ENCODE data around the gene CBX2.

Gene CBX2

DNA sequence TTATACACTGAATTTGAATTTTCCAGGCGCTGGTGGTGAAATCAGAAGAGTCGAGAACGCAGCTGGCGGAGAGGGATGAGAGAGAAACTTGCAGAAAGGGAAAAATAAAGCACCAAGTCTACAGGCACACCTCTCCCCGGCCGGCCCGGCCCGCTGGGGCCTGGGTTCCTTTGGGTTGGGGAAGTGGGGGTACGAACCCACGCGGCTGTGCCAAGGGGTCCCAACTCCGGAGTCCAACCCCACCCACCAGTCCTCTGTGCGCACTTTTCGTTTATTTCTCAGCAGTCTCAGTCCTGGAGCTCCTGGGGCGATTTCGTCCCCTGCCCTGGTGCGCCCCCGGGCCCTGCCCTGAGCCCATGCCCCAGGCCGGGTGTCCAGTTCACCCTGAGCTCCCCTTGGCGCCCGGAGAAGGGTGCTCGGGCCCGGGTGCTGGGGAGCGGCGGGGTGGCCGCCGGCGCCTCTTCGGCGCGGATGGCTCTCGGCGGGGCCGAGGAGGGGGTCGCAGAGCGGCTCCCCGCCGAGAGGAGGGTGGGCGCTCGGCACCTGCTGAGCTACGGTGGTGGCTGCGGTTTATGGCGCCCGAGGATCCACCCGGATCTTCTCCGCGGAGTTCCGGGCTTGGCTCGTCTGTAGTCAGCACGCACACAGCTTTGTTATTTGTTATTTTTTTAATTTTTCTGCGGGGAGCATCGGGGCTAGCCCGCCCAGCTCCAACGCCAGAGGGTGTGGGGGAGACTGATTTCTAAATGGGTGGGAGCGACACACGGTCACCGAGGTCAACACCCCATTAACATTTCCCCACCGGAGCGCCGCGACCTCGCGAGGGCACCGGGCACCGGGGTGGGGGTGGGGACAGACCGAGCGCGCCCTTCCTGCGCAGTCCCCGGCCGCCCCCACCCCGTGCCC, 34.7 kb downstream of the CBX2 start:
- no peak for DNase-seq (ENCODE audit: low read depth)

DNA sequence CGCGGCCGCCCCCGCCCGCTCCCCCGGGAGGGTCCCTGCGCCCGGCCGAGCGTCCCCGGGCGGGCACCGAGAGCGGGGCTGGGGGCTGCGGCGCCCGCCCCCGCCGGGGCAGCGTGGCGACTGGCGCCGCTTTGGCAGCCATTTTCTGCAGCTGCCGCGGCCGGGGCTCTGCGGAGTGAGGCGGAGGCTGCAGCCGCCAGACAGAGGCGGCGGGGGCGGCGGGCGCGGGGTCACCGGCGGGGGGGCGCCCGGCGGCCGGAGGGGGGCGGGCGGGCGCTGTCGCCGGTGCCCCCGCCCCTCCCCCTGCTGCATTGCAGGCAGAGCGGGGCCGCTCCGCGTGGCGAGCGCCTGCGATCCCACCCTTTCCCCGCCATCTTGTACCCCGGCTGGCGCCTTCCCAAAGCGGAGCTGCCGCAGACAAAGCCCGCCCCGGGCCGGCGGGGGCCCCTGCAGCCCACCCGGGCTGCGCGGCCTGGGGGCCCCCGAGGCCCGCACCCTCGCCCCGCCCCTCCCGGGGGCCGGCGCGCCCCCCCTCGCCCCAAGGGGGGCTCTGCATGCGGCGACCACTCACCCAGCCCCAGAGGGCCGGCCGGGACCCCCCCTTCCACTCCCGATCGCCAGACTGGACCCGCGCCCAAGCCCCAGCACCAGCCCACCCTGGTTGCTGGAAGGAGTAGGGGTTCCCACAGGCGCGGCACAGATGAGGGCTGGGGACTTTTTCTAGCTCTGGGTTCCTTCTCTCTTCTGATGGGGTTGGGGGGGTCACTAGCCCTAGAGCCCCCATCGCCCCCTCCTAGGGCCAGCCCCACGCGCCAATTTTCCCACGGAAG, 35.6 kb downstream of the CBX2 start:
- no peak for DNase-seq (ENCODE audit: low read depth)

DNA sequence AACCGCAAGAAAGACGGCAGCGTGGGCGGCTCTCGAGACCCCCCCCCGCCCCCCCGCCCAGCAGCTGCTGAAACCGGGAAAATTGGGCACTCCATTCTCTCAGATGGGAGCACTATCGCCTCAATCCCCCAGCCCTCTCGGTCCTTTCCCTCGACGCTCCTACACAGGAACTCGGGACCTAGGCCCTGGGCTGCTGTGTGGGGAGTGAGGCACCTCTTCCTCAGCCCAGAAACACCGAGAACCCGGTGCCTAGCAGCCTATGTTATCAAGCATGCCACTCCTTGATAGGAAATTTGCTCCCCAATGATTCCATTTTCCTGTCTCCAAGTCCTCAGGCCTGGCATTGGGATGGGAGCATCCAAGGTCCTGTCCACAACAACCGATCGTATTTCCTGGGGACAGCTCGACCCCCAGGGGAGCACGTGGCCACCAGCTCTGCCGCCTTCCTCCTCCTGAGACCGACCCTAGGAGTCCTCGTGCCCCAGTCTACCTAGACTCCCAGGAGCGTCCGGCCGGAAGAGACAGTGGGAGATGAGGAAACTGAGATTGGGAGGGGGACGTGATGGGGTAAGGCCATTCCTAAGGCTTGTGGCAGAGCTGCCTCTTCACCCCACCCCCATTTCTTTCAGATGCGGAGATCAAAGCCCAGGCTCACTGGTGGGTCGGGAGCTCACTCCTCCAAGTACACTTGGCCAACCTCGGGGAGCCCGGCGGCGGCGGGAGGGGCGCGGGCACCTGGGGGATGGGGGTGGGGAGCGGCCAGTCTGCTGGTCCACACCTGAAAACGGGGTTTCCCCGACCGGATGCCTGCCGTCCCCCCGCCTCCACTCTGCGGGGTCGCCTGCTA, 36.4 kb downstream of the CBX2 start:
- DNase-seq (ENCODE audit: low read depth): no peak

DNA sequence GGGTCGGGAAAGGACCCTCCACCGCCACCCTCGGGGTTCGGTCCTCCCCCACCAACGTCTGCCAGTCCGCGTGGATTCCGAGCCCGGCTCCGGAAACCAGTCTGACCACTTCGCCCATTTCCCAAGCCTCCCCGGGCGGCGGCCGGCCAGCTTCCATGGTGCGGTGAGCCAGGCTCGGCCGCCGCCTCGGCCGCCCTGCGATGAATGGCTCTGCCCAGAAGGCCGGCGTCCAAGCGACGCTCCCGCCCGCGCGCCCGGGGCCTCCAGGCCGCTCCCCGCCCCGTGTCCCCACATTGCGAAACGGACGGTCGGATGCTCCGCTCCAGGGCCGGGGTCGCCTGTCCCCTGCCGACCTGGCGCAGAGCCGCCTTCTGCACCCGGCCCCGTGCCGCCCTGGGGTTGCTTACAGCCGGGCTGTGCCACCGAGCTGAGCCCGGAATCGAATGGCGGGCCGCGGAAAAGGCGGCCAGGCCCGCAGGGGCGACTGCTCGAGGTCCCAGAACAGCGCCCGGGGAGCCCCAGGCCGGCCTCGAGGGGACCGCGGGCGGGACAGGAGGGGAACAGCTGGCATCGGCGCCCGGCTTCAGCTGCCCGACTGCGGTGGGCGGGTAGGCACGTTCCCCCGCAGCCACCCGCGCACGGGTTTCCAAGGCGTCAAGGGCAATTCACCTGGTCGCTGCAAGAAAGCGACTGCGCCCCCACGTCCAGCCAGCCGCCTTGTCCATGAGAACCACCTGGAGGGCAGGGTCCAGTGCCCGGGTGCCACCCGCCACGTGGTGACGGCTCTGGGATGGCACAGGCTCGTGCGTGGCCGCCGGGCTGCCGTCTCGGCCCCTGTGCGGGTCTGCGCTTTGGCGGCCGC, 37.3 kb downstream of the CBX2 start:
- no peak for DNase-seq (ENCODE audit: low read depth)

DNA sequence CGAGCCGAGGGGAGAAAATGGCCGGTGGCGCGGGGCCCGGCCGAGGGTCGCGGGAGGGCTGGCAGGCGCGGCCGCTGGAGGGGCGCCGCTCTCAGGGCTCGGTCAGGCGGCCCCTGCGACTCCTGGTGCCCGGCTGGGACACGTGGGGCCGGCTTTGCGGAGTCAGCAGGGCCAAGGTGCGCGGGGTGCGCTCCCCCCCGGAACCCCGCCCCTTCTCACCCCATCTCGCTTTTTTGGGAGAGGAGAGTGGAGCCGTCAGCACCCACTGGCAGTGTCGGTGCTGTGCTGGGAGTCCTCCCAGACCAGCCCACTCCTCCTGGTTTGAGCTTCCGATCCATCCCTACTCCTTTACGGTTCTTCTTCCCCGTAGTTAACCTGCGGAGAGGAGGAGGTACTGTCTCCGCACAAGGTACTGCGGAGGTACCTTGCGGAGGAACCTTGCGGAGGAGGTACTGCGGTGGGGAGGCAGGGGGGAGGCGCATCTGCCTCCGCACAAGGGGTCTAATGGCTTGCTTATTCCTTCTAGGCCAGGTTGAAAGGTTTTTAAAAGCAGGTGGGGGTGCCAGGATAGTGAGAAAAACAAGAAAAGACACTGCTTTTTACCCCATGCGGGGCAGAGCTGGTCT, 38.0 kb downstream of the CBX2 start:
- DNase-seq (ENCODE audit: low read depth): no peak

DNA sequence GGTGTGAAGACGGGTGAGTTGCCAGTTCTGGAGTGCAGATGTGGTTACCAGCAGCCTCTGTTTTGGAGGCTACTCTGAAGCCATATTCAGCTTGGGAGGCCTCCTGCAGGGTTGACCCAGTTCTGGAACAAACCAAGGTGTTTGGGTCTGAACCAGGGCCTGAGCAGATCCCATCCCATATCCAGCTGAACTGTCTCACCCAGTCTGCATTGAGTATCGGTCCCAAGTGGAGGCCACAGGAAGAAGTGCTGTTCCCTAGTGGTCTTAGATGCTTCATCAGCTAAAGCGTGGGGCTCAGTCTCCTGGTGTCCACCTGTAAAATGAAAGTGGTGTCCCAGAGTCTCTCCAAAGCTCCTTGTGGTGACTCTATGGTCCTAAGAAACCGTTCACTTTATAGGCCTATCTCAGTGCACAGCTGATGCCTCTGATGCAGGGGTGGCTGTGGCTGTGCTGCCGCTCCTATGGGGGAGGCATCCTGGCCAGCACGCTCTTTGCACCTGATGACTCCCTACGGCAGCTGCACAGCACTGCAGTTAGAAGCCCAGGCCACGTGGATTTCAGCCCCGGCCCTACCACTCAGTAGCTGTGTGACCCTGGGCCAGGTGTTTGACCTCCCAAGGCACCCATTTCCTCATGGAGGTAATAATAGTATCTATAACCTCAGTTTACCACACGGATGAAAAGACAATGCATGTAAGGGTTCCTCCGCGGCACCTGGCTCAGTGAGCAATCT, 40.2 kb downstream of the CBX2 start:
- DNase-seq (ENCODE audit: low read depth): no peak

DNA sequence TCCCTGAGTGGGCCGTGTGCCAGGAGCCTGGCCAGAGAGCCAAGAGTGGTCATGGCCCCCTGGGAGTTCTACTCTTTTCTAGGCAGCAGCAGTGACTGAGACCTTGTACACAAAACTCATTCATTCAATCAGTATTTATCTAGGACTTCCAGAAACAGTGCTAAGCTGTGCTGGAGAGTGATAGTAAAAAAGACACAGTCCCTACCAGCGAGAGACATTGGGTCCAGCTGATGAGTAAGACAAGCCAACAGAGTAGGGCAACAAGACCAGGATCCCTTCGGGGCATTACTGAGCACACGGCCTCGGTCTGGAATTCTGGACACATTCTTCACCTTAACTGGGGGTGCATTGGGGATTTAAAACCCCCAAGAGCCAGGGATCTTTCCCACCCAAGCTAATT, 41.1 kb downstream of the CBX2 start:
- DNase-seq (ENCODE audit: low read depth): no peak

DNA sequence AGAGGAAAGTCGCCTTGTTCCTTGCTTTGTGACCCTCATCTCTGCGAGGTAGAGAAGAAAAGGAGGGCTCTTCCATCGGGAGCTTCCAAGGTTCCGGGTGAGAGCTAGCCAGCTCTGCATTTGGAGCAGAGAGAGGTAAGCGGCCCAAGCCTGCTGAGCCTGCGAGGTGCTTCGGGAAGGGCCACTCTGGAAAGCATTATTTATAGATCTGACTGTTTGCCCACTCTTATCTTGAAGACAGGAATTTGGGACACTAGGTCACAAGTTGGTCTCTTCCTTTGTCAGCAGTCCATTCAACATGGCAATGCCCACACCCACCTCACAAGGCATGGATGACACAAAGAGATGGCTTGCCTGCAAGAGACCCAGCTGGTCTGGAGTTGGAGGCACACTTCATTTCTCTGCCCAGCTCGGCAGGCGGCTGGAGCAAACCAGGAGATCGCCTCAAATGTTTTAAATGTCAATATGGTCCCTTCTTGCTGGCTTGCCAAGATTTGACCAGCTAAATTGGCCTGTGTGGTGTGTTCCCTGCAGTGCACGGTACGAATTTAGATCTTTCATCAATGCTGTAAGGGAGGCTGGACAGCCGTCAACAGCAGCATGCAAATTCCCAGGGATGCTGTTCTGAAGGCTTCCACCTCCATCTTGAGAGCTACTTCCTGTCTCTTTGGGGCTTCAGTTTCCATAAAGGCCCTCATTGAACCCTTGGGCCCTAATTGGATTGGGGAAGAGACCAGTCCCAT, 41.8 kb downstream of the CBX2 start:
- DNase-seq (ENCODE audit: low read depth): no peak

DNA sequence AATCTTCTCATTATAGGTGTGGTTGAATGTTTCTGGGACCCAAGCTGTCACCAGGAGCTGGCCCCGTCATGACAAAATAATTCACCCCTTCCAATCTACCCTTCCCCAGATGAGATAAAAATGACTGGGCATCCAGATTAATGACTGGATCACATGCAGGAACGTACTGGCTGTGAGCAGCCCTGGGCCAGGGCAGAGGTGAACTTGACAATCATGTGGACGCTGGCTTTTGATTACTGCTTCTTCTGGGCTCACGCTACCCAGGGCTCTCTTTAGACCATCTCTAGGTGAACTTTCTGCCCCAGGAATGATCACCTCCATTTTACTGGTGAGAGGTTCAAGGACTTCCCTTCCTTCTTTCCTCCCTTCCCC, 43.0 kb downstream of the CBX2 start:
- DNase-seq (ENCODE audit: low read depth): no peak

DNA sequence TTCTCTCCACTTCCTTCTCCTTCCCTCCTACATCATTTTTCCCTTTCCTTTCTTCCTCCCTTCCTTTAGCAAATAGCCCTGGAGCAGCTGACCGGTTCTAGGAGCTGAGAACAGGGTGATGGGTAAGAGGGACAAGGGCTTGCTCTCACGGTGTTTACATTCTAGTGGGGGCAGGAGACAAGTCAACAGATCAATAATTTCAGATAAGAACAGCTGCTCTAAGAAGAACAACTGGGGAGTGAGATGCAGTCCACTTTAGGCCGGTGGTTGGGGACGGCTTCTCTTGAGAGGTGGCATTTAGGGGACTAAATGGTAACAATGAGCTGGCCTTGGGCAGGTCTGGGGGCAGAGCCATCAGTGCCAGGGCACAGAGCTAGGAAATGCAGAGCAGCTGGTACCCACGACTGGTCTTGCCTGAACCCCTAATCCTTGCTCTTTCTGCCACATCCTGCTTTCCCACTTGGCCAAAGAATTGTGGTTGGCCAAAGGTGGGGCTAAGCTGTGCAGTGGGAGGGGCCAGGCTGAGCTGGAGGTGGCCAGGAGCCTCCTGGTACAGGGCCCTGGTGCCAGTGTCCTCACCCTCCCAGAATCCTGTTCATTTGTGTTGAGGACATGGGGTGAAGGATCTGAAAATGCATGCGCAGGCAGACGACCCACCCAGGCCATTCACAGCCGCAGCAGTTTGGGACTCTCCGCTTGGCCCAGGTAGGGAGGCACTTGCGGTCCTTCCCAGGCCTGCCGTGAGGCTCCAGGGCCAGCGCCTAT, 43.6 kb downstream of the CBX2 start:
- DNase-seq (ENCODE audit: low read depth): no peak

DNA sequence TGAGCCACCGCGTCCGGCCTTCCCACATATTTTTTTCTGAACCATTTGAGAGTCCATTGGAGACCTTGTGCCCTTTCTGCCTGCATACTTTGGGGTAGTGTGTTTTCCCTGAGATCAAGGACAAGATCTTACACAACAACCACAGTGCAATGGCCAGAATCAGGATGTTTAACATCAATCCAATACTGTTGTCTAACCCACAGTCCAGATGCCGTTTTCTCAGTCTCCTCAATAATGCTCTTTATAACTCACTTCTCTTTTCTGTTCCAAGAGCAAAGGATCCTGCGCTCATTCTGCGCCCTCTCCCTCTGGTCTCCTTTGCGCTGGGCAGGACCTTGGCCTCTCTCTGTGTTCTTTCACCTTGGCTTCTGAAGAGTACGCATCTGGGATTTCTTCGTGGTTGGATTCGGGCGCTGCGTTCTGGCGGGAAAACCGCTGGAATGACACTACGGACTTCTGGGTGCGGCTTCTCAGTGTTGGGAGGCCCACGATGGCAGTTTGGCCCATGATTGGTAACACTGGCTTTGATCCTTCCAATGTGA, 44.7 kb downstream of the CBX2 start:
- no peak for DNase-seq (ENCODE audit: low read depth)

DNA sequence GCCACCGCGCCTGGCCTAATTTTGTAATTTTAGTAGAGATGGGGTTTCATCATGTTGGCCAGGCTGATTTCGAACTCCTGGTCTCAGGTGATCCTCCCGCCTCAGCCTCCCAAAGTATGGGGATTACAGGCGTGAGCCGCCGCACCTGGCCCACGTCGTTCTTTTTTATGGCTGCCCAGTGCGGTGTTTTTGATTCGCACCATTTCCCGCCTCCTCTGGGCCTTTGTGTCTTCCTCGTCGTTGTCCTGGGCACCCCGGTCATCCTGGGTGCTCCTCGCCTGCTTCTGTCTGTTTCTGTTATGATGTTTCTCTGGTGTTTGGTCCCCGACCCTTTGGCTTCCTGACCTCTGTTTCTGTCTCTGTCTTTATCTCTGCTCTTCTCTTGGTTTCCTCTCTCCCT, 46.3 kb downstream of the CBX2 start:
- no peak for DNase-seq (ENCODE audit: low read depth)

DNA sequence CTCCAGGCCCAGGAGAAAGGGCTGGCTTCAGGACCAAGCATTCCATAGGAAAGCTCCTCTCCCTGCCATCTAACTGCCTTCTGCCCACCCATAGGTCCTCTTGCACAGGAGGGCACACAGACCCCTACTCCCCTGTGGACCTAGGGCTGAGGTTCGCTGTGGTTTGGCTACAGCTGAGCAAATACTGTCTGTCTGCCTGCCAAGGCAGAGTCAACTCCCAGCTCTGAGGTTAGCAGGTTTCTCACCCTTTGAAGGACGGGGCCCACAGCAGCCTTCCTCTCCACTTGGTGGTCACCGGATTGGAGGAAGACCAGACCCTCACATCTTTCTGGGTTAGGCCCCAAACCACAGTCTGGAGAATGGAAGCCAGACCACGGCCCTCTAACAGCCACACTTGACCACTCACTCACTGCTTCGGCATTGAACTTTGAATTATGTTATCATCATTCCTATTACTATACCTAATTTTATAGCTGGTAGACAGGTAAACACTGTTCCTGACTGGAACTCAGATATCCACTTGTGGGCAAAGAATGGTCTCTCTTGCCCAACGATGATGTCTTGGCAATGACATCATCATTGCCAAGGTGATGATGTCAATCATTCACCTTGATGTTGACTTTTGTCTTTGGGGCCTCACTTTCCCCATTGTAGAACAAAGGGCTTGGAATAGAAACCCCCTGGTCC, 47.1 kb downstream of the CBX2 start:
- no peak for DNase-seq (ENCODE audit: low read depth)

DNA sequence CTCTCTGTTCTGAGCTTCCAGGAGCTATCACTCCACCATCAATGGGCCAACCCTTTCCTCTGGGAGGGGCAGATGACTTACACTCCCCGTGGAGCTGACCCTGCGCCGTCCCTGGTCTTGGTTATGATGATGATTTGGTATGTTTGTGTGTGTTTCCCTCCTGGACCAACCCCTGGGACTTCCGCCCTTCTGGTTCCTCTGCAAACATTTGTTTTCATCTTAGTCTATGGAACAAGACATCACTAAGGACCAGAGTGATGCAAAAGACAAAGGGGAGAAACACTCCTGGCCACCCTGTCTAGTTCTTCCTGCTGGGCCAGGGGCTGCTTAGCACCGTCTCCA, 47.6 kb downstream of the CBX2 start:
- DNase-seq (ENCODE audit: low read depth): no peak

DNA sequence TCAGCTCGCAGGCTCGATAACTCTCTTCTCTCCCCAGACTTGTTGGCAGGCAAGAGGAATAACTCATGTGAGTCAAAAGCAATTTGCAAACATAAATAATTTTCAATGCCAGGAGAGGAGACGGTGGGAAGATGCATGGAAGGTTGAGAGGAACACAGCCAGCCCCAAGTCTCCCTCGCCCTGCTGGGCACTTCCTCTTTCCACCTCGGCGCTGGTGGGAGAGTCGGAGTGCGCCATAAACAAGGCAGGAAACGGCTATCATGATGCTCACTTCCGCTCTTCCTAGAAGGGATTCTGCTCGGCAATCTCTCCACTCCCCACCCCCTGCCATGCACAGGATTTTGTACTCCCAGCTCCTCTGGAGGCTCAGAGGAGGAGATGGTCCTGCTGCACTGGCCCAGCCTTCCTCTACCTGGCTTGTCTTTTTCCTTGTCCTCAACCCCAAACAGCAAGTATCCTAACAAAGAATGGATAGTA, 48.3 kb downstream of the CBX2 start:
- no peak for DNase-seq (ENCODE audit: low read depth)

DNA sequence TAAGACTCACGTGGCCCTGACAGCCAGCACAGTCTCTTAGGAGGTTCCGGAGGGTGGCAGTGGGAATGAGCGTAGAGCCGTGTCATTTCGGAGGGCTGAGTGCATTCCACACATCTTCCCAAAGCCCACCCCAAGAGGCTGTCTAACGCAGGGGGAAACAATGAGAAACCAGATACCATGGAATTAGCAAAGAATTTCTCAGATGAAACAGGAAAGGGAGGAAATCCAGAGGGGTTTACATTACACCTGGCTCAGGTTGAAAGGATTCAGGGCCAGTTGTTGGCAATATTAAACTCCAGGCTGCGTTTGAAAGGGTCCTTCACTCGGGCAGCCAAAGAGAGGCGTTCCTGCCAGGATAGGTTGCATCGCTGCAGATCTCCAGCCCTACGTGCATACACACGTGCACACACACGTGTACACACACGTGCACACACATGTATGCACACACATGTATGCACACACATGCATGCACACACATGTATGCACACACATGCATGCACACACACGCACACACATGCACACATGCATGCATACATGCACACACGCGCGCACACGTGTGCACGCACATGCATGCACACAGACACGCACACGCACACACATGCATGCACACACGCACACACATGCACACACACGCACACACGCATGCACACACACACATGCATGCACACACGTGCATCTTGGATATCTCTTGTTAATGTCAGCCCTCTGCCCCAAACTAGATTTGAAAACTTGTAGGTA, 49.1 kb downstream of the CBX2 start:
- no peak for DNase-seq (ENCODE audit: low read depth)

DNA sequence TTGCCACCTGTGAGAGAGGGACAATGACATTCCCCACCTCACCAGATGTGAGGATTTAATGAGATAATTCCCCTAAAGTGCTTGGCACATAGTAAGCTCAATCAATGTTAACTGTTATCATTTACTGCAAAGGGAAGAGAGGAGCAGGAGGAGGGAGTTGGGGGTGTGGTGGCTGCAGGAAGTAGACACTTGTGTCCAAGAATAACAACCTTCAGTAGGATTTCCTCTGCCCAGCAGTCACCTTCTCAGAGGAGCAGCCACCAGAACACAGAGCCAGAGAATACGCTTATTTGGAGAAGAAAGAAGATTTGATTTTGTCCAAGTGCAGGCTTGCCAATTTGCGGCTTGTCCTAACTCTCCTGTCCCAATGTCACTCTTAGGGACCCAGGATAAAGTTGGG, 51.1 kb downstream of the CBX2 start:
- no peak for DNase-seq (ENCODE audit: low read depth)
